ENCODE results near the gene SLC9A4.

Gene SLC9A4

GRCh38 chr2:102527086-102527485, 54.1 kb downstream of the SLC9A4 start:
- H3K4me3 ChIP-seq (ENCODE audit: low read depth, low read length) = no peak overlapping the region
- TF ChIP-seq CTCF (IDR thresholded peaks at IDR 0.05; ENCODE audit: control insufficient read depth, extremely low read depth, insufficient read depth) = no peak
- no peak for DNase-seq (ENCODE audit: low read depth)

GRCh38 chr2:102538491-102538890, 65.5 kb downstream of the SLC9A4 start:
- no peak for TF ChIP-seq CTCF (IDR thresholded peaks at IDR 0.05; ENCODE audit: control insufficient read depth, extremely low read depth, insufficient read depth)
- no peak overlapping the region for H3K4me3 ChIP-seq (ENCODE audit: low read depth, low read length)
- DNase-seq (ENCODE audit: low read depth) = no peak

GRCh38 chr2:102540882-102541281, 67.9 kb downstream of the SLC9A4 start:
- no peak for DNase-seq (ENCODE audit: low read depth)
- no peak overlapping the region for H3K4me3 ChIP-seq (ENCODE audit: low read depth, low read length)
- TF ChIP-seq CTCF (IDR thresholded peaks at IDR 0.05; ENCODE audit: control insufficient read depth, extremely low read depth, insufficient read depth) = no peak

- no peak overlapping the region for H3K4me3 ChIP-seq (ENCODE audit: low read depth, low read length)
- no peak for DNase-seq (ENCODE audit: low read depth)
- no peak for TF ChIP-seq CTCF (IDR thresholded peaks at IDR 0.05; ENCODE audit: control insufficient read depth, extremely low read depth, insufficient read depth)
These were observed 71.2 kb downstream of the SLC9A4 start for GRCh38 chr2:102544182-102544581.

GRCh38 chr2:102547462-102547861, 74.4 kb downstream of the SLC9A4 start:
- H3K4me3 ChIP-seq (ENCODE audit: low read depth, low read length) = no peak overlapping the region
- no peak for DNase-seq (ENCODE audit: low read depth)
- no peak for TF ChIP-seq CTCF (IDR thresholded peaks at IDR 0.05; ENCODE audit: control insufficient read depth, extremely low read depth, insufficient read depth)

- H3K4me3 ChIP-seq (ENCODE audit: low read depth, low read length) = no peak overlapping the region
- no peak for TF ChIP-seq CTCF (IDR thresholded peaks at IDR 0.05; ENCODE audit: control insufficient read depth, extremely low read depth, insufficient read depth)
- no peak for DNase-seq (ENCODE audit: low read depth)
These were observed 76.0 kb downstream of the SLC9A4 start for GRCh38 chr2:102549027-102549426.

- H3K4me3 ChIP-seq (ENCODE audit: low read depth, low read length) = no peak overlapping the region
- TF ChIP-seq CTCF (IDR thresholded peaks at IDR 0.05; ENCODE audit: control insufficient read depth, extremely low read depth, insufficient read depth) = no peak
- no peak for DNase-seq (ENCODE audit: low read depth)
These were observed 77.1 kb downstream of the SLC9A4 start for GRCh38 chr2:102550151-102550550.

All from LNCaP clone FGC (cell line).